T47D (cell line): ENCODE results near the gene PRR3.
"Not testable (repeated sequence)": the region's sequence is repeated elsewhere in the genome, so short reads cannot be mapped to it uniquely, and the experiment has no call there.

ENCODE experiments used
- DNase-seq, 2 experiments: peaks; one replicate each; pipeline versions ENCODE4 v3.0.0 to v3.0.0-alpha.2; 2011 to 2012; ENCODE audit warnings: low read depth in 1 of 2, low spot score in 1 of 2
- JUND ChIP-seq: IDR thresholded peaks from 2 replicates; pipeline ENCODE4 v1.6.1; 2012; ENCODE audit warnings: low read depth
- in situ Hi-C: cut with HindIII; loops from 2 replicates; pipeline ENCODE4 v1.10.0; 2016; ENCODE audit warnings: low sequenced_read_pairs, low pct_unique_long_range_greater_than_20kb

Gene PRR3

DNA sequence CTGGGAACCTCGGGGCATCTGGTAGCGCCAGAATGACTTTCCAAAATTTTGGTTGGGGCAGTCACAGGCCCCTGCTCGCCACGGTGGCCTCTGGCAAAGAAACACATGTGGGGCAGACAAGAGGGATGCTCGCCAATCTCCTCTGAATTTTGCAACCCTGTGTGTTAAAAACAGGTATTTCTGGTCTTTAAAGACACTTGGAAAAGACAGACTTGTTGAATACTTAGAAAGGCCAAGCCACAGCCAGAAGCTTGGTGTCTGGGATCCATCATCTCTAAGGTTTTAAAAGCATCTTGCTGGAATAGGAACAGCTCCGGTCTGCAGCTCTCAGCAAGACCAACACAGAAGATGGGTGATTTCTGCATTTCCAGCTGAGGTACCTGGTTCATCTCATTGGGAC is 36.6 kb upstream of the PRR3 start:
- no peak for TF ChIP-seq JUND
- in situ Hi-C loops = no loop called here
- peak in 1 of 2 experiments; percentile 15 for DNase-seq

DNA sequence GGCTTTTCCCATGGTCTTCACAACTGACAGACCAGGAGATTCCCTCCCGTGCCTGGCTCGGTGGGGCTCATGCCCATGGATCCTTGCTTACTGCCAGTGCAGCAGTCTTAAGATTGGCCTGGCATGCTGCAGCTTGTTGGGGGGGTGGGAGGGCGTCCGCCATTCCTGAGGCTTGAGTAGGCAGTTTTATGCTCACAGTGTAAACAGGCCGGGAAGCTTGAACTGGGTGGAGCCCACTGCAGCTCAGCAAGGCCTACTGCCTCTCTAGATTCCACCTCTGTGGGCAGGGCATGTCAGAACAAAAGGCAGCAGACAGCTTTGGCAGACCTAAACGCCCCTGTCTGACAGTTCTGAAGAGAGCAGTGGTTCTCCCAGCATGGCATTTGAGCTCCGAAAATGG is 36.0 kb upstream of the PRR3 start:
- DNase-seq = peak in 1 of 2 experiments; percentile 22
- in situ Hi-C loops = not testable (repeated sequence)

DNA sequence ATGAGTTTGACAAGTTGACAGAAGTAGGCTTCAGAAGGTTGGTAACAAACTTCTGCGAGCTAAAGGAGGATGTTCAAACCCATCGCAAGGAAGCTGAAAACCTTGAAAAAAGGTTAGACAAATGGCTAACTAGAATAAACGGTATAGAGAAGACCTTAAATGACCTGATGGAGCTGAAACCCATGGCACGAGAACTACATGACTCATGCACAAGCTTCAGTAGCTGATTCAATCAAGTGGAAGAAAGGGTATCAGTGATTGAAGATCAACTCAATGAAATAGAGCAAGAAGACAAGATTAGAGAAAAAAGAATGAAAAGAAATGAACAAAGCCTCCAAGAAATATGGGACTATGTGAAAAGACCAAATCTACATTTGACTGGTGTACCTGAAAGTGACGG is 35.1 kb upstream of the PRR3 start:
- in situ Hi-C loops, DNase-seq: not testable (repeated sequence)

DNA sequence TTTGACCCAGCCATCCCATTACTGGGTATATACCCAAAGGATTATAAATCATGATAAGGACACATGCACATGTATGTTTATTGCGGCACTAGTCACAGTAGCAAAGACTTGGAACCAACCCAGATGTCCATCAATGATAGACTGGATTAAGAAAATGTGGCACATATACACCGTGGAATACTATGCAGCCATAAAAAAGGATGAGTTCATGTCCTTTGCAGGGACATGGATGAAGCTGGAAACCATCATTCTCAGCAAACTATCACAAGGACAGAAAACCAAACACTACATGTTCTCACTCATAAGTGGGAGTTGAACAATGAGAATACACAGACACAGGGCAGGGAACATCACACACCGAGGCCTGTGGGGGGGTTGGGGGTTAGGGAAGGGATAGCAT is 30.7 kb upstream of the PRR3 start:
- DNase-seq, in situ Hi-C loops: not testable (repeated sequence)

DNA sequence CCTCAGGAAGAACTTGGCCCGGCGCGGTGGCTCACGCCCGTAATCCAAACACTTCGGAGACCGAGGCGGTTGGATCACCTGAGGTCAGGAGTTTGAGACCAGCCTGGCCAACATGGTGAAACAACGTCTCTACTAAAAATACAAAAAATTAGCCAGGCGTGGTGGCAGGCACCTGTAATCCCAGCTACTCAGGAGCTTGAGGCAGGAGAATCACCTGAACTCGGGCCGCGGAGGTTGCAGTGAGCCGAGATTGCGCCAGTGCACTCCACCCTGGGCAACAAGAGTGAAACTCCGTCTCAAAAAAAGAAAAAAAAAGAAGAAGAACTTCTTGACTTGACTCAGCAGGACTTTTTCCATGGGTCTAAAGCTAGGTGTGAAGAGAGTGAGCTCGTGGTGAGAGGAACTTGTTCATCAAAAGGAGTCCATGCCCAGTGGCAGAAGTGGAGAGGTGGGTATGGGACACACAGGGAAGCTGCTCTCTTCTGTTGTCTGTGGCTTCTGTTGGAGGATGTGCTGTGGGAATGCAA is 27.7 kb upstream of the PRR3 start:
- in situ Hi-C loops, DNase-seq: not testable (repeated sequence)

DNA sequence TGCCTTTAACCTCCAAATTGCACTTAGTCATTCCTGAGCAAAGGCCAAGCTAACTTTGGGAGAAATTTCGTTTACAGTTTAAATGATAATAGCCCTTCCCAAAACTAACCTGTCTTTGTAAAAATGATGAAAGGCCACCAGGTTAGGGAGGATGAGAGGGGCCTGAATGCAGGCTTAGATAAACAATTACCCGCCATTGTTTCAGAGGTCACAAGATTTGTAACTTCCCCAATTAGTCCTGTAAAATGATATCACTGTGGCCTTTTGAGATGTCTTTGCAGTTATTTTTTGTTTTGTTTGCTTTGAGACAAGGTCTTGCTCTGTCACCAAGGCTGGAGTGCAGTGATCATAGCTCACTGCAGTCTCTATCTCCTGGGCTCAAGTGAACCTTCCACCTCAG is 27.1 kb upstream of the PRR3 start:
- DNase-seq = no peak
- no peak for TF ChIP-seq JUND
- in situ Hi-C loops = no loop called here

DNA sequence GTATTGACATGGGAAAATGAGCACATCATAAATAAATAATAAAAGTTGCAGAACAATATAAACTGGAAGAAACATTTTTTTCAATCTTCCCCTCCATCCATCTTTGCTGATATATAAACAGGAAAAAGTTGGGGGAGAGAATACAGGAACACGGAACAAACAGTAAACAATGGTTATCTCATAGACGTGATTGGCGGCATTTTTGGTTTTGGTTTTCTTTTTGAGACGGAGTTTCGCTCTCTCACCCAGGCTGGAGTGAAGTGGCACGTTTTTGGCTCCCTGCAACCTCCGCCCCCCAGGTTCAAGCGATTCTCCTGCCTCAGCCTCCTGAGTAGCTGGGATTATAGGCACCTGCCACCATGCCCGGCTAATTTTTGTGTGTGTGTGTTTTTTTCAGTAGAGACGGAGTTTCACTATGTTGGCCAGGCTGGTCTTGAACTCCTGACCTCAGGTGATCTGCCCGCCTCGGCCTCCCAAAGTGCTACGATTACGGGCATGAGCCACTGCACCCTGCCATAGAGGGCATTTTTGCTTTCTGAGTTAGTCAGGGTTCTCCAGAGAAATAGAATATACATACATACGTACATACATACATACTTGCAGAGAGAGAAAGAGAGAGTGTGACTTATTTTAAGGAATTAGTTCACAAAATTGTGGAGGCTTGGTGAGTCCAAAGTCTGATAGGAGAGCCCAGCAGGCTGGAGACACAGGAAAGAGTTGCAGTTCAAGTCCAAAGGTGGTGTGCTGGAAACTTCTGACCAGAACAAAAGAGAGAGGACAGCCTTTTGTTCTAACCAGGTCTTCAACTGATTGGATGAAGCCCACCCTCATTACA is 23.4 kb upstream of the PRR3 start:
- DNase-seq = no peak
- in situ Hi-C loops = no loop called here
- no peak for TF ChIP-seq JUND

DNA sequence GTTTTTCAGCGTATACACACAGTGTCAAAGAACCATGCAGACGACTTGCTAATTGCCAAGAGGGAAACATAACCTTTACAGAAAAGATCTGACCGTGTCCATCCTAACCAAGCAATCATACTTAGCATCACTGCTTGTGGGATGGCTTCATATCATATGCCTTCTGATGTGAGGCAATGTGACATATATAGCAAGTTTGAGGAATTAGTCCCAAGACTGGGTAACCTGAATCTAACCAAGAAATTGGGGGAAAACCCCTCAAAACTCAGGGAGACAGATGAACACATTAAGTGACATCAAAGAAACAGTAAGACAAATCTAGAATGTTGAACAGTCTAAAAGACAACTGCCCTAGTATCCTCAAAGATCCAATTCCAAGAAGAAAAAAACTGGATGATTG is 19.2 kb upstream of the PRR3 start:
- TF ChIP-seq JUND = no peak
- no peak for DNase-seq
- in situ Hi-C loops = no loop called here

DNA sequence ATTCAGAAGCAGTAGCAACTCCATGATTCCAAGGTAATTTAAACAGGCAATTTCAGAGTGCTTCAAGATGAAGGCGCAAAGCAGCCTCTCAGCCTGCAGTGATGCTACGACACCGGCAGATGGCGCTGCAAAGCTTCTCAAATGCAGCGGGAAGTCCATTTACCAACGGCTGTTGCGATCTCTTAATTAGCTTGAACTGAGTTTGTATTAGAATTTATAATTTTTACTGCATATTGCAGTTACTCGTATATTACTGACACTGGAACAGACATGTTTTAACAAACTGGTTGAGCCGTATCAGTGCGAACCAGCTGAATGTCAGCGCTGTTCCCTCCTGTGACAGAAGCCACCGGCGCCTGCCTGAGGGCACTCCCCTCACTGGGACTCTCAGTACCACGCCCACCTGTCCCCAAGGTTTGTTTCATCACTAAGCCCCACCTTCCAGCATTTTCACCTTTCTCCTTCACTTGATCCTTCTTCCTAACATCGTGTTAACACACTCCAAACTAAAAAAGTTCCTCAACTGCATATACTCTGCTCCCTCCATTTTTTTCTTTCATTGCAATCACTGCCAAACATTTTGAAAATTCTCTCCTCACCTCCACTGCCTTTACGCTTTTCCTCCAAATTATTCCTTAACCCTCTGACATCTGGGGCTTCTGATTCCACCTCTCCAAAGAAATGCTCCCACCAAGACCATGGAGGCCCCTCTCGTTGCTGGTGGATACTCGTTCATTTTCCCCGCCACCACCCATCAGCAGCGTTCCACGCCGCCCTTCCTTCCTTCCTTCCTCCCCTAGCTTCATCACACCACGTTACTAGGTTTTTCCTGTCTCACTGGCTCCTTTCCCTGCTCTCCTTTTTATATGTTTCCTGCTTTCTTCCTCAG is 15.3 kb upstream of the PRR3 start:
- in situ Hi-C loops = no loop called here
- DNase-seq = peak; percentile 39 to 86

DNA sequence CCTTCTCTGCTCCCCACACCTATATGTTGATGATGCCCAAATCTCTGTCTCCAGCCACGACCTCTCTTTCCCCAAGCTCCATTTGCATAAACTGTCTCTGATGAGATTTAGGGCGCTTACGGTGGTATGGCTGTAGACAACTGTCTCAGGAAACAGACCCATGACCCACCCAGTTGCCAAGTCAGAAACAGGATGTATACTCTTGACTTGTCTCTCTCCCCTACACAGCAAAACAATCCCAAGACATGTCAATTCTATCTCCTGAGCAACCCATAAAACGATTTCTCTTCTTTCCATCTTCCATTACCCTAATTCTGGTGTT is 14.7 kb upstream of the PRR3 start:
- in situ Hi-C loops = no loop called here
- no peak for TF ChIP-seq JUND
- DNase-seq = no peak

More for the DNA sequence above, 15.3 kb upstream of the PRR3 start:
- TF ChIP-seq JUND = no peak

DNA sequence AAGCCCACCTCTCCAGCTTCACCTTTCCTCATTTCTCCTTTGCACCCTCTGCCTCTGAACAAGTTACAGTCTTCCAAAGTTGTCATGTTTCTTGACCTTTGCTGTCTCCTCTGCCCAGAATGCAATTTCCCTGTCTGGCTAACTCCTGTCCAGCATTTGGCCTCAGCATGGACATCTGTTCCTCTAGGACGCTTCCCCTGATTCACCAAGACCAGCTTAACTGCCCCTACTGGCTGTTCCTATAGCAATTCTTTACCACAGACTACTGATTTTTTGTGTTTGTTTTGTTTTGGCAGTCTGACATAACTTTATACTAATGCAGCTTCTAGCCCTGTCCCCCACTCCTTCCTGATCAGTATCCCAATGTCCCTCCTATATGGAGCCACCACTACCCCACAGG is 14.2 kb upstream of the PRR3 start:
- DNase-seq = no peak
- TF ChIP-seq JUND = no peak
- in situ Hi-C loops = no loop called here

DNA sequence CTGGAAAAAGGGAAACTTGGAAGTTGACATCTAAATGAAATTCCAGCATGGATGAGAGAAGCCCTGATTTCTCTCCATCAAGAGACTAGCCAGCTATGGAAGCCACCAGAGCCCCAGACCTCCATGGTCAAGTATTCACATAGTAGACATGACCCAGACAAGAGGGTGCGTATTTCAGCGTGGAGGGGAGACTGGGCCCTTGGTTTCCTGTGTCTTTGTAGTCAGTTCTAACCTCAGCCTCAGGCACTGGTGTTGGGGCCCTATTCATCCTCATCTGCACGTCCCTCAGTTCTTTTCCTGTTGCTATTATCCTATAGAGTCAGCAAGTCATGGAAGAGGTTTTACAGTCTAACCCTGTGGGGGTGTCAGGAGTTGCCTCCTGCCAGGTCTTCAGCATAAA is 13.3 kb upstream of the PRR3 start:
- TF ChIP-seq JUND = no peak
- no peak for DNase-seq
- in situ Hi-C loops = no loop called here

DNA sequence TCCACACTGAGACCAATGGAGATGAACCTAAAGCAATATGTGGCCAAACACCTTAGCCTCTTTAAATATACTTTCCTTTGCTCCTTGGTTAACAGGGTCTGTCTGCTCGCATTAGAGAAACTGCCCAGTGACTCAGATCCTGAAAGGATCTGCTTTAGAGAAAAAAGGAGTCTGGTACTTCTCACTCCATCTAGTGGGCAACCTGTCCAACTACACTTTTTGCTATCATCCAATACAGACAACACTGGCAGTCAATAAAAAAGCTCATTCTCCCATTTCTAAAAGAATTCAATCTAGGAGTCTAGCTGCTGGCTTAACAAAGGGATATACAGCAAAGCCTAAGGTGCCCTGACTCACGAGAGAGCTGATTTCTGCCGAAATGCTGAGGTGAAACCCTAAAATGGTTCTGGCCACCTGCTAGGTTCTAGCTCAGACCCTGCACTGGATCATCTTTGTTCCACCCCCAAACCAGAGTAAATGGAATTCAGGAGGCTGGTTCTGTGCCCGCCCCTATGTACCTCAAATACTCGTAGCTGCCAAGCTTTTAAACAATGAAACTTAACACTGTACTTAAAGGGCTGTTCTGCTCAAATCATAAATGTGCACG is 12.3 kb upstream of the PRR3 start:
- DNase-seq = peak; percentile 18 to 66
- in situ Hi-C loops = no loop called here
- TF ChIP-seq JUND = no peak
